Adrenal gland (tissue), 5 donors: ENCODE measurements around the gene MTHFS.

Experiments
- CTCF ChIP-seq, 6 experiments: fragments of 450-650 bp in 4 of 6; fragments of 200-600 bp in 2 of 6; sonication (generic) in 1 of 6; IDR thresholded peaks; 1 replicate in 5 of 6; 2 replicates in 1 of 6; pipeline versions ENCODE4 v1.5.1 to v1.8.0; 2016 to 2021; ENCODE audit warnings: antibody characterized with exemption in 6 of 6, mild to moderate bottlenecking in 2 of 6, moderate library complexity in 1 of 6
- POLR2A ChIP-seq, 2 donors: fragments of 450-650 bp; IDR thresholded peaks; one replicate each; pipeline ENCODE4 v1.6.1; 2017; ENCODE audit warnings: antibody characterized with exemption in 2 of 2, mild to moderate bottlenecking in 2 of 2, moderate library complexity in 1 of 2
- donor health status: DM: no; HTN: no; CAD: no.

DNA sequence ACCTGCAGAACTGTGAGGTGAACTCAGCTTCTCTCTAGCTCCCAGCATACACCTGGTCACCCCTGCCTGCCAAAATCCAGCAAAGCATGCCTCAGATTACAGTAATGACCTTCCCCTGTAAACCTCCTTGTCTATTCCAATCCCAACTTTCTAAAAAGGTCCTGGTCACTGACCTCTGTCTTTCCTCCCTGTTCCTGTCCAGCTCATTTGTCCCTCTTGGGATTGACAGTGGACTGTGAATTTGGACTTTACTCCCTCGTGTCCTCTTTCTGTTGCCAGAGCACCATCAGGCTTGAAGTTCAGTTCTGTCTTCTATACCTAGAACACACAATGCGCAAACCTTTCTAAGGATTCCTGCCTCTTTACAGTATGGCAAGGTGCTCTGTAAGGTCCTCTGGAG, 50.3 kb downstream of the MTHFS start:
- no peak for TF ChIP-seq CTCF (IDR thresholded peaks at IDR 0.05)
- no peak for TF ChIP-seq POLR2A (IDR thresholded peaks at IDR 0.05)
